ENCODE data around the gene C1orf159.
"Not testable (repeated sequence)": the region's sequence is repeated elsewhere in the genome, so short reads cannot be mapped to it uniquely, and the experiment has no call there.

The C1orf159 gene

GRCh38 chr1:1143636-1144035 is 27.7 kb upstream of the C1orf159 start:
- Histone ChIP-seq H3K4me3 (no peak overlapping the region), H3K27ac (no peak overlapping the region)
- TF ChIP-seq CTCF (IDR thresholded peaks at IDR 0.05), result no peak
- no peak for DNase-seq (ENCODE audit: low spot score)

GRCh38 chr1:1142844-1143243 is 27.0 kb upstream of the C1orf159 start:
- no peak for DNase-seq (ENCODE audit: low spot score)
- H3K4me3 ChIP-seq, result no peak overlapping the region
- H3K27ac ChIP-seq, result no peak overlapping the region
- no peak for TF ChIP-seq CTCF (IDR thresholded peaks at IDR 0.05)

- H3K4me3 ChIP-seq; DNase-seq (ENCODE audit: low spot score); H3K27ac ChIP-seq: not testable (repeated sequence)
Measured at GRCh38 chr1:1142352-1142751, 26.5 kb upstream of the C1orf159 start.

- no peak for TF ChIP-seq CTCF (IDR thresholded peaks at IDR 0.05)
- DNase-seq (ENCODE audit: low spot score), result no peak
- Histone ChIP-seq H3K4me3 (no peak overlapping the region), H3K27ac (no peak overlapping the region)
Measured at GRCh38 chr1:1141911-1142250, 26.0 kb upstream of the C1orf159 start.

- H3K27ac ChIP-seq, result no peak overlapping the region
- no peak overlapping the region for H3K4me3 ChIP-seq
- TF ChIP-seq CTCF (IDR thresholded peaks at IDR 0.05), result no peak
- no peak for DNase-seq (ENCODE audit: low spot score)
Measured at GRCh38 chr1:1141244-1141910, 25.5 kb upstream of the C1orf159 start.

- no peak overlapping the region for H3K27ac ChIP-seq
- no peak for TF ChIP-seq CTCF (IDR thresholded peaks at IDR 0.05)
Measured at GRCh38 chr1:1140673-1141072, 24.8 kb upstream of the C1orf159 start.

GRCh38 chr1:1137256-1138045 is 21.6 kb upstream of the C1orf159 start:
- DNase-seq (ENCODE audit: low spot score), result no peak
- no peak overlapping the region for H3K27ac ChIP-seq
- peak overlapping the region; percentile 14 for H3K4me3 ChIP-seq
- no peak for TF ChIP-seq CTCF (IDR thresholded peaks at IDR 0.05)

More at GRCh38 chr1:1140673-1141072, 24.8 kb upstream of the C1orf159 start:
- DNase-seq (ENCODE audit: low spot score), result no peak
- no peak overlapping the region for H3K4me3 ChIP-seq
